Upper lobe of left lung (tissue), 6 donors: ENCODE data around the gene LANCL3. TPM values are rescaled to one million over a fixed set of nuclear protein-coding genes. Genes with fewer than 3 reads are reported as not detected.
"Not testable (repeated sequence)": the region's sequence is repeated elsewhere in the genome, so short reads cannot be mapped to it uniquely, and the experiment has no call there.

Experiments used
- ATAC-seq, 2 donors: fragments of 200-7000 bp; cut with Tn5 transposase; one replicate each; pipeline ENCODE4 v1.9.1; 2022; ENCODE audit warnings: mild to moderate bottlenecking in 2 of 2, moderate library complexity in 2 of 2; ENCODE audit not compliant: low FRiP score in 2 of 2
- DNase-seq, 2 donors: peaks; one replicate each; pipeline ENCODE4 v3.0.0-alpha.2; 2019 to 2020
- H3K27ac ChIP-seq, 4 donors: fragments of 200-600 bp; sonication (generic); one replicate each; pipeline ENCODE4 v1.5.1; 2016 to 2019
- H3K27me3 ChIP-seq, 4 donors: fragments of 200-600 bp; sonication (generic); one replicate each; pipeline ENCODE4 v1.5.1; 2017 to 2019
- H3K36me3 ChIP-seq, 4 donors: fragments of 200-600 bp; sonication (generic); one replicate each; pipeline ENCODE4 v1.5.1; 2016 to 2019
- H3K4me1 ChIP-seq, 4 donors: fragments of 200-600 bp; sonication (generic); one replicate each; pipeline ENCODE4 v1.5.1; 2018 to 2019
- H3K4me3 ChIP-seq, 4 donors: fragments of 200-600 bp; sonication (generic); one replicate each; pipeline ENCODE4 v1.5.1; 2017 to 2019; ENCODE audit warnings: mild to moderate bottlenecking in 2 of 4, moderate library complexity in 1 of 4
- H3K9me3 ChIP-seq, 4 donors: fragments of 200-600 bp; sonication (generic); one replicate each; pipeline ENCODE4 v1.5.1; 2018 to 2019
- CTCF ChIP-seq, 6 experiments: fragments of 450-650 bp in 4 of 6; fragments of 200-600 bp in 2 of 6; sonication (generic) in 2 of 6; IDR thresholded peaks; one replicate each; pipeline ENCODE4 v1.5.1; 2016 to 2019; ENCODE audit warnings: antibody characterized with exemption in 6 of 6
- EP300 ChIP-seq, 4 donors: sonication (generic); formaldehyde crosslinking; IDR thresholded peaks; one replicate each; pipeline ENCODE4 v1.5.1; 2017; ENCODE audit warnings: antibody characterized with exemption in 4 of 4, control low read depth in 2 of 4
- POLR2A ChIP-seq, 4 donors: fragments of 450-650 bp; IDR thresholded peaks; one replicate each; pipeline ENCODE4 v1.5.1; 2016 to 2017; ENCODE audit warnings: antibody characterized with exemption in 4 of 4, mild to moderate bottlenecking in 2 of 4
- POLR2AphosphoS5 ChIP-seq, 2 donors: sonication (generic); formaldehyde crosslinking; IDR thresholded peaks; one replicate each; pipeline ENCODE4 v1.5.1; 2017; ENCODE audit warnings: antibody characterized with exemption in 2 of 2
- WGBS, 2 donors: methylation state at CpG; one replicate each; pipeline ENCODE4 v1.1.5; 2017 to 2018; 5-methylcytosine and 5-hydroxymethylcytosine counted together
- total RNA-seq, 6 donors: library from RNA; depleted of rRNA in 4 of 6; stranded (reverse); fragments of >200 nt in 4 of 6; gene quantifications; one replicate each; pipeline versions ENCODE4 v1.1.0 to v1.2.1, GENCODE V29; 2016 to 2021
- donor health status: DM: no; HTN: no; CAD: no; lungs with moderate emphysema.
- donor health status: DM: no; HTN: yes; CAD: no; lungs with severe emphysema.

Gene LANCL3
- total RNA-seq, 6 donors from 2014 or later: 0.84 to 2.9 (median 1.8) TPM

GRCh38 chrX:37545066-37545465 is 26.4 kb upstream of the LANCL3 start:
- Histone ChIP-seq H3K4me1 (no peaks in the 10 kb centered on the region), H3K36me3 (no peaks in the 10 kb centered on the region), H3K9me3 (no peaks in the 10 kb centered on the region), H3K27ac (no peak overlapping the region), H3K27me3 (no peaks in the 10 kb centered on the region), H3K4me3 (no peak overlapping the region)
- DNase-seq (peak in 1 of 2 donors; percentile 37), ATAC-seq (no peak)
- 86 to 96% methylated on average over 16 to 25 of the region's 25 CpGs for WGBS, 2 donors
- TF ChIP-seq EP300 (IDR thresholded peaks at IDR 0.05): no peak
- no peak for TF ChIP-seq CTCF (IDR thresholded peaks at IDR 0.05)
- TF ChIP-seq POLR2AphosphoS5 (IDR thresholded peaks at IDR 0.05): no peak
- no peak for TF ChIP-seq POLR2A (IDR thresholded peaks at IDR 0.05)

GRCh38 chrX:37549619-37550018 is 21.8 kb upstream of the LANCL3 start:
- not testable (repeated sequence) for DNase-seq, H3K9me3 ChIP-seq, H3K27ac ChIP-seq, H3K4me1 ChIP-seq, H3K27me3 ChIP-seq, ATAC-seq, H3K4me3 ChIP-seq, H3K36me3 ChIP-seq

GRCh38 chrX:37553476-37553875 is 18.0 kb upstream of the LANCL3 start:
- TF ChIP-seq POLR2AphosphoS5 (IDR thresholded peaks at IDR 0.05): no peak
- TF ChIP-seq POLR2A (IDR thresholded peaks at IDR 0.05): no peak
- no peak for TF ChIP-seq EP300 (IDR thresholded peaks at IDR 0.05)
- TF ChIP-seq CTCF (IDR thresholded peaks at IDR 0.05): no peak
- Histone ChIP-seq H3K36me3 (no peaks in the 10 kb centered on the region), H3K4me1 (no peaks in the 10 kb centered on the region), H3K27ac (no peak overlapping the region), H3K4me3 (no peak overlapping the region), H3K27me3 (no peaks in the 10 kb centered on the region), H3K9me3 (no peaks in the 10 kb centered on the region)
- DNase-seq: no peak
- WGBS, 2 donors: 62 to 84% methylated on average over 6 of the region's 6 CpGs
- no peak for ATAC-seq

- not testable (repeated sequence) for H3K4me3 ChIP-seq, H3K27ac ChIP-seq, DNase-seq, H3K36me3 ChIP-seq, H3K4me1 ChIP-seq, H3K27me3 ChIP-seq, ATAC-seq, H3K9me3 ChIP-seq
- WGBS, 2 donors: 86 to 88% methylated on average over 2 of the region's 2 CpGs
Measured at GRCh38 chrX:37565254-37565653, 6.2 kb upstream of the LANCL3 start.

- not testable (repeated sequence) for H3K36me3 ChIP-seq, H3K9me3 ChIP-seq, H3K27me3 ChIP-seq, H3K4me3 ChIP-seq, H3K4me1 ChIP-seq, H3K27ac ChIP-seq, DNase-seq
- WGBS, 2 donors: no CpG with 5 or more reads among the region's 1 CpG
- ATAC-seq: peak in 1 of 2 donors; percentile 60
Measured at GRCh38 chrX:37570349-37570748, 1.1 kb upstream of the LANCL3 start.

- not testable (repeated sequence) for H3K27me3 ChIP-seq, H3K36me3 ChIP-seq, H3K4me1 ChIP-seq, H3K9me3 ChIP-seq
- peak in 4 of 6 experiments; percentile 15 to 43 (median 34) for TF ChIP-seq CTCF (IDR thresholded peaks at IDR 0.05)
- 7 to 43% methylated on average over 7 to 35 of the region's 61 CpGs for WGBS, 2 donors
- peak; percentile 67 to 77 for ATAC-seq
- Histone ChIP-seq H3K27ac (peak overlapping the region in 2 of 4 donors; percentile 35), H3K4me3 (peak overlapping the region in 3 of 4 donors; percentile 40 to 51 (median 46))
- DNase-seq: peak; percentile 66 to 90
Measured at GRCh38 chrX:37572108-37572587, 687 bp downstream of the LANCL3 start.

- not testable (repeated sequence) for ATAC-seq
Measured at GRCh38 chrX:37573121-37573520, 1.7 kb downstream of the LANCL3 start.

More at GRCh38 chrX:37573121-37573520, 1.7 kb downstream of the LANCL3 start:
- DNase-seq, H3K9me3 ChIP-seq, H3K27ac ChIP-seq, H3K27me3 ChIP-seq, H3K4me1 ChIP-seq, H3K4me3 ChIP-seq, H3K36me3 ChIP-seq: not testable (repeated sequence)
- WGBS, 2 donors: 6 to 21% methylated on average over 2 of the region's 2 CpGs
